NCI-H1092 treated with DMSO at 0.1 percent for 48 hours (cell line): ENCODE results near the gene DACH1.

Experiments
- DNase-seq: peaks from one replicate; lab custom pipeline; 2025; lab: John Stamatoyannopoulos, UW

Gene DACH1

DNA sequence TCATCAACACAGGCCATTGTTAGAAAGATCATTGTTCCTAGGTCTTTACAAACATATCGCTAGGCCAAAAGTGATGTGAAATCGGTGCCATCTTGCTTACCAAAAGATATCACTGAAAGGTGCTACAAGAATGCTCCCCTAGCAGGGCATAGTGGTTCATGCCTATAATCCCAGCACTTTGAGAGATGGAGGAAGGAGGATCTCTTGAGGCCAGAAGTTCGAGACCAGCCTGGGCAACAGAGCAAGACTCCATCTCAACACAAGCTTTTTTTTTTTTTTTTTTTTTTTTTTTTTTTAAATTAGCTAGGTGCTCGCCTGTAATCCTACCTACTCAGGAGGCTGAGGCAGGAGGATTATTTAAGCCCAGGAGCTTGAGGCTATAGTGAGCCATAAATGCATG, 92.1 kb downstream of the DACH1 start:
- no peak for DNase-seq

DNA sequence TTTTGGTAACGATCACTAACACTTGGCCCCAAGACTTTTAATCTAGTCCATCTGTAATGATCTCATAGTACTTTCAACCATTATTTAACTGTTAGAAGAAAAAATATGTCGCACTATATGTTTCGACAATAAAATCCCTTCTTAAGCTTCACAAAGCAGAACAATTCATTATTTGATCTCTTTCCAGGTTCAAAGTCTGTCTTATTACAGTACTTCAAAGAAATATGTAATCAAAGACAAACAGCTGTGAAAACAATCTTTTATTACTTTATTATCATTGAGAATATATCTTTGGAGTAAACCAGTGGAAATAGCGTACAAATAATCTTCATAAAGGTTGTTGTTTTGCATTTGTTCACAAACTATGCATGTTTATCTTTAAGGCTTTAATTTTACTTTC, 93.5 kb downstream of the DACH1 start:
- no peak for DNase-seq

DNA sequence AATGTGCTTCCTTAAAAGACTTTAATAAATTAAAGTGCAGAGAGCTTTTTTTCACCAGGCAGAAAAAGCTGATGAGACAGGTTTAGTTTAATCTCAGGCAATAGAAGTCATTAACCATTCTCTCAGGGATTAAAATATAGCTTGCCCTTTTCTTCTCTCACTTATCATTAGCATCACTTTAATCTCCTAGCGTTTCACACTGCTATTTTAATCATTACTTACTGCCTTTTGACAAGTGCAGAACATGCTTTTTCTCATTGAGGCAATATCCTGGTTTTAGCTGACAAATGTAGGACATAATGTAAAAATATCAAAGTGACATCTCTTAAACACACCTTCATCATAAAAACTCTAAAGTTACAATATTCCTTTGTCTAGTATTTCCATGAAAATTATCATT, 94.6 kb downstream of the DACH1 start:
- no peak for DNase-seq

DNA sequence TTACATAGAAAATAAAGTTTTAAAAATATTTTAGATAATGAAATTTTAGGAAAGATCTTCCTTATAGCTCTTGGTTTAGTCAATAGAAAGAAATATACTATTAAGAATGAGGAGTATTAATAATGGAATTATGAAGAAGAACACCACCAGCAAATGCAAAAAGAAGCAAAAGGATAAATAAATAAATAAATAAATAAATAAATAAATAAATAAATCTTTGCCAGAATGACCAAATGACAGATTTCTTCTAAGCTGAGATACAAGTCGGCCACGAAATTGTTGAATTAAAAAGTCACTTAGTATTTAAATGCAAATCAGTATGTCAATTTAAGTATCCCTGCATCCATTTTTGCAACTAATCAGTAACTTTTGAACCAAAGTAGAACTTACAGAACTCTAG, 95.9 kb downstream of the DACH1 start:
- no peak for DNase-seq

DNA sequence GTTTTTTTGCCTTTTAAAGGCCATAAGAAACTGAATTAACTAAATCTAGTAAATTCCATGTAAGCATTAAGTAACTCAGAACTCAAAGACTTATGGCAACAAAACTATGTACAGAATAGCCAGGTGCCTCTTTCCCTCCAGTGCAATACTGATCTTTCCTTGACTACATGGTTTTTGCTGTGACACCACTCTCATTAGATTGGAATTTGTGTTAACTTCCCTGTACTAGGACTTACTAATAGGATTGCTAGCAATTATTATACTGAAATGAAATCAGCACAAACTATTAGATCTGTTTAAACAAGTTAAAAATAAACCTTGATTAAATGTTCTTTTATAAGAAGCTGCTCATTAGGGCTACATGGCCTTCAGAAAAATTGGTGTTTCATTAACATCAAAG, 96.3 kb downstream of the DACH1 start:
- DNase-seq, result no peak

DNA sequence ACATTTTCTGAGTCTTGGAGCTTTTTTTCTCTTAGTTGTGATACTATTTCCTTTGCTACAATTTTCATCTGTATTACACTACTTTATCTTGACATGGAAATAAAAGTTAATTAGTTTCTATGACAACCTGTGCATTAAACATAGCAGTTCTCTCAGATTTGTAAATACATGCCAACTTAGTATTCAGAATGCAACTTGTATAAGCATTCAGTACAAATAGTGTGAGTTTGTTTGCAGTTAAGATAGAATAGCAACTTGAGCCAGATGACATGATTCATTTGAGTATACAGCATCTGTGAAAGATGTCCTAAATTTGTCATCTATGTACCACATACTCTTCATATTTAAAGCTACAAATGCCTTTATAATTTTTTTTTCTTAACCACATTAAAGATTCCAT, 98.1 kb downstream of the DACH1 start:
- no peak for DNase-seq

DNA sequence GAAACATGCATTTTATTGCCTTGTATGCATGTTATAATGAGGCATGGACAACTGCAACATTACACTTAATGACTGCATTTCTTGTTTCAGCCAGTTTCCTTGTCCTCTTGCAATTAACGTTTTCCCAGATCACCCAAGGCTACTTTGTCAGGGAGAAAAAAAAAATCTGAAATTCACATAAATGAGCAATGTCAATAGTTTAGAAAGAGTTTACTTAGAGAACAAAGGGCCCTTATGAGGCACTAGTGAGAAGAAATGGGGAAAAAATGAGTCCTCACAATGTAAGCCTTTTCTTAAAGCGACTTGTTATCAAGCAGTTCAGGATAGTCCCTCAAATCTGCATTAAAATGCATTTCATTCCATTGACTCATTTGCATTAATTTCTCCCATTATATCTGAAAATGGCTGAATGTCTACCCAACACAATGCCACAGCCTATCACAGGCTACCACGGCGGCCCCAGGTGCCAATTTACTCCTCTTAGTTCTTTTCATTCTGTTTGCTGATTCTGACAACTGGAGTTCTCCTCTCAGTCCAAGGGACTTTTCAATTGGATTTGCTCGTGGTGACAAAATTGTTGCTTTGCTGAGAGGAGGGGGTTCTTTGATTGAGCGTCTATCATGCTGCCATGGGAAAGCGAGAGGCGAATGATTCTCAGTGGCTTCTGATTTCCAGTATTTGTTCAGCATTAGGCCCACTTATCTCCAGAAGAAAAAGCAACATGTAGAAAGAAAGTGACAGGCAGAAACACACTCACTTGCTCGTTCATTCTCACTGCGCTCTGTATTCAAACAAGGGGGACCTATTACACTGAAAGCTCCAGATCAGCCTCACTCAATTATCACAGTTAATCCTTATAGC, 107.1 kb downstream of the DACH1 start:
- peak; percentile 93 for DNase-seq

DNA sequence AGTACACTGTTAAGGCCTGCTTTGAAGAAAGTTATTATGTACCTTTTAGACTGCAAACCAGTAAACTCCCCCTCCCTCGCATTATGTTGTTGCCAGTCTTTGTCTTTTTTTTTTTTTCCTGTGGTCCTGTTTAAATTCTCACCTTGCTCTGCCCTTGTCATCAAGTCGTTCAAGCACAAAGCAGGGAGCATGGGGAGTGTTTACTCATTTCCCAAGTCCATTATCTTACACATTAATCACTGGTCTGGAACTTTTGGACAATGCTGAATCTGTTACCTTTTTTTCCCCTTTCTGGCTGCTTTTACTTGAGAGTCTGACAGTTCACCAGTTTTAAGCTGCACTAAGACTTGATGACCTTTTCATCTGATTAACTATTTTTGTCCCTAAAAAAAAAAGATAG, 108.2 kb downstream of the DACH1 start:
- peak; percentile 55 for DNase-seq

DNA sequence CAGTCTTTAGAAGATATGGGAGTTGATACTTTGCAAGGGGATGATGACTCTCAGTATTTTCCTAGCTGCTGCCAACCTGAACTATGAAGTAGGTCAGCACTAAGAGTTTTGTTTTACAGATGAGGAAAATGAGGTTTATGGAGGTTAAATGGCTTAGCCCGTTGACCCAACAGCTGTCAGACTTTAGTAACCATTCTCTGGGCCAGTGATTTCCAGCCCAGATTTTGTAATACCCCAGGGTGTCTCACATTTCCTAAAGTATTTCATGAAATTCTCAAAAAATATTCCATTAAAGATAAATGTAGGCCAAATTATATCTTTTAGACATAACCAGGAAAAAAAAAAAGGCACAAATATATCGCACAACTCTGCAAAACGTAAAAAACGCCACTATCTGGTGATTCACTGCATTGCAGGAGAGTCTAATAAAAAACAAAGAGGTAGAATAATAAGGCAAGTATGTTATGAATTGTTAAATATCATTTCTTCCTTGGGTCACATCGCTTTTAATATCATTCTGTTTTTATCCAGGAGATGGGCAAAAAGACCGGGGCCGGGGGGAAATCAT, 112.5 kb downstream of the DACH1 start:
- DNase-seq, result no peak

DNA sequence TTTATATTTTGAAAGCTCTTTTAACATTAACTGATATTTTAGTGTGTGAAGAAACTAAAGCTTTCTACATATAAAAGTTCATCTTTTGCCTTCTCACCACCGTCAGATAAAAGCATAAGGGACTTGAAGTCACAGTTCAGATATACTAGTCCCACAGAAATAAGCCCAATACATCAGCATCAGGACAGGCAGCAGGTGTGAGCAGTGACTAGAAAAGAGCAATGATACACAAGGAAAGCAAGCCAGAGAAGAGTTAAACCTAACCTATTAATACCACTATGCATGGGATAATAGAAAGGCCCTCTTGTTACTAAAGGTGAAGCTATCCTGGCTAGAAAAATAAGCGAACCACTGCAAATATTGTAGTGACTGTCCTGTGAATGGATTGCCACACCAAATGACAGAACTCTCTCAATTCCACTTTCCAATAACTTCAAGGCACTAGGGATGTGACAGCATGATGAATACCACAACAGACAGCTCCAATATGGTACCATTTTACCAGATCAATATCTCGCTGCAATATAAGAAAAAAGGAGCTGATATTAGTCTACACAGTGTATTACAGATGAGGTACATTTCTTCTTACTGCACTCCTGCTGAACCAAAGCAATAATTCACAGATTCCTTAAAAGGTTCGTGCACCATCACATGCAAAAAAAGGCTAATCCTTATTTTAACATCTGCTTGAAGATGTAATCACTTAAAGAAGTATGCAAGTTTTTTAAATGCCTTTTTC, 114.1 kb downstream of the DACH1 start:
- no peak for DNase-seq

DNA sequence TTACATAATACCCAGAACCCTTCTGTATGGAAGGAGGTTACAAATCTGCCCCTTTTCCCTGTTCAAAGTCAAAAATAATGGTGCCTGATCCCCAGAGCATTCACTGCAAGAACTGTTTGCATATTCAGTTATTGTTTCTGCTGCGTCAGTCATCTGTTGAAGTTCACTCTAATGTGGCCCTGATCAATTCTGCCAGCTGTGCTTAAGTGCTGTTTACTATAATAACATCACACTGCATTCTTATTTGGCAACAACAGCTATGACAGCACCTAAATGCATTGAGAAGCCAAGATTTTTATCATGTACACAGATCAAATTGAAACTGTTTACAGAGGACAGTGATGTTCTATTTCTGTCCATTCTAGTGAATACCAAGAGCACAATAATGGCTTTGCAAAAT, 115.9 kb downstream of the DACH1 start:
- peak; percentile 90 for DNase-seq

DNA sequence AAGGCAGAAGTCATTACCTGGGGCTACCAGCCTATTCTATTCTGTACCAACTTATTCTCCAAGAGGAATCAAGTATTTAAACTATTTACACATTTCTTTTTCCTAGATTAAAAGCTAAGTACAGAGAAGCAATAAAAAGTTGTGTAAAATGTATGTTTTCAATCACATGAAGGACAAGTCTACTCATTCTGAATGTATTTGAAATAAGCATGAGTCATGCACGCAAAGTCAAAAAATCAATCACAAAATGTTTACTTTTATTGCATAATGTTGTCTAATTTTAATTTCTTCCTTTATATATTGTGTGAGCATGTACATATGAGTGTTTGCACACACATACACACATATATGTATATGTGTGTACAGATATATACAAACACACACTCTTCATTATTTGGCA, 136.7 kb downstream of the DACH1 start:
- DNase-seq, result no peak

DNA sequence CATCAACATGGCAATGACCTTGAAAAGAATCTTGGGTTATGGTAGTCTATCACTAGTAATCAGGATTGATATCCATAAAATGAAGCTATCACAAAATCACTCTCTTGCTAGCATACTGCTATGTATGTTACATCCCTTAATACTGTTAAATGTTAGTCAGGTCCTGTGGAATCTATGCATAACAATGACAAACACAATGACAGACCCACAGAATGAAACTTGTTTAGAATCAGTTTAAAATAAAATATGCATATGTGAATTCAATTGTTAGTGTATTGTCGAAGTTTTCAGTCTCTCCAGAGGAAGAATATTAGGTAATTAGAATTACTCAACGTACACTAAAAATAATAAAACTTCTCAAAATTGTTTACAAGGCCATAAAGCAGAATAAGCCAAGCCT, 137.6 kb downstream of the DACH1 start:
- no peak for DNase-seq

DNA sequence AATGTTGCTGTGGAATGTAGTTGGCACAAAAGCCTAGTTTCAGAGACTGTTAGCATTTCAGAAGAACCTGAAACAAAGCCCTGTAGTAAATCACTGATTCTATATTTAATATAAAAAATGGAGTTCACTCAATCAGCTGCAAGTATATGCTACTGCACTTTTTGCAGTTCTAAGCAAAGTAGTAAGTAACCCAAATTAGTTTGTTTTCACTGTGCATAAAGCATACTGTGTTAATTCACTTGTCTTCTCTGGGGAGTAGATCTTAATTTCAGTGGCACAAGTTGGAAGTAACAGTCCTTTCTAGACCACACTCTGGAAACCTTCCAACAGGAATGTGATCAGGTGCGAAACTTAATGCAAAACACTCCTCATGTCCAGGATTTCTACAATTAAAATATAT, 139.3 kb downstream of the DACH1 start:
- no peak for DNase-seq

DNA sequence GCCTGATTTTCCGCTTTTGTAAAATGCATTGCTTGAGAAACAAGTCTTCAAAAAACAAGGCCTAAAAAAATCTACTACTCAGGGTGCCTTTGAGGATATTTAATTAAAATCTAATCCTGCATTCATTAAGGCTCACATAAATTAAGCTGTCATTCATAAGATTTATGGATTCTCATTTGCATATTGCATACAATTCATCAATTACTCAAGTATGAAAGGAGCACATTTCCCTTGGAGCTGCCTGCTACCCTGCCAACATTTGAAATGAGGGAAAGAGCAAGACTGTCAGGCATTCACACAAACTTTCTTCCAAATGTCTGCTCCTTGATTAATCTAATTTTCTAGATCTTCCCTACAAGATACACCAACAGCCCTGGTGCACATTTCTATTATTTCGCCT, 140.0 kb downstream of the DACH1 start:
- DNase-seq, result no peak

DNA sequence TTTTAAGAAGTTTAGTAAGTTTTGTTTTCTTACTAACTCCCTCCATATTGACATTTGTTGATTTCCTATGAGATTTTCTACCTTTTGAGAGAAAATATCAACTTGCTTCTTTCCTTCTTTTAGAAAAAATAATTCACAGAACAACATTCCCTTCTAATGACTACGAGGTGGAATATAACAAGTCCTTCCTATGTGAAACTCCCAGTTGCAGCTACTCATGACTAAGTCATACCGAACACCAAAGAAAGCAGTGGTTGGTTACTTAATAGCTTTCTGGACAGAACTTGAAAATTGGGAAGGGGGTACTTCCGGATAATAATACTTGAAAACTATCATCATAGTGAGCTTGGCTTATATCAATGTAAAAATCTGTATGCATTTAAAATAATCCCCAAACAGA, 144.8 kb downstream of the DACH1 start:
- DNase-seq, result no peak

DNA sequence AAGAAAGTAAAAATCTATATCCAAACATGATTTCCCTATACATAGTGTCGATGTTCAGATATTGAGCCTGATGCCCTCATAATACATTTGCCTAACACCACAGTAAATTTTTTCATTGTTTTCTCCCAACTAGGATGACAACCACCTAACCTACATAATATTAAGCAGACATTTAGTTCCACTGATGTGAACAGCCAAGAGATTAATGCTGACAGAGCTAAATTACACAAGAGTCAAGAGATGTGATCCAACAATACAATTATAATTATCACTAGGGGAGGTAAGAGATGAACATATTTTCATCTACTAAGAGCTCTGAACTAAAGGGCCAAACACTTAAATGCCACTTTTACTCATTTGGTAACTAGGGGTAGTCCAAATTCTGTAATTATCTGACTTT, 145.9 kb downstream of the DACH1 start:
- no peak for DNase-seq

DNA sequence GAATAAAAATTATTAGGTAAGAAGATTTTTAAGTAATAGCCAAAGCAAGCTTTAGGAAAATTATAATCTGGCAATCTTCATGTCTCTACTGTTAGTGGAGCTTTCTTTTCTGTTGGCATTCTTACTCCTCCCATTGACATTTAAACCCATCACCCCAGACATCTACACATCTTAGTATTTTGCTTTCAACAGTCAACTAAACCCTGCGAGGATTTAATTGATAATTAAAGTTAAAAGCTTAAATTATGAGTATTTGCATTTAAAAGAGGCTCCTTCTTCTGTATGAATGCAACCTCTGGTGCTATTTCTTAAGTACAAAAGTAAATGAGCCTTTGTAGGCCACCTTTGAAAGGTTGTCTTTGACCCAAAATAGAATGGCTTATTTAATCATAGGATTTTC, 148.1 kb downstream of the DACH1 start:
- DNase-seq, result no peak

DNA sequence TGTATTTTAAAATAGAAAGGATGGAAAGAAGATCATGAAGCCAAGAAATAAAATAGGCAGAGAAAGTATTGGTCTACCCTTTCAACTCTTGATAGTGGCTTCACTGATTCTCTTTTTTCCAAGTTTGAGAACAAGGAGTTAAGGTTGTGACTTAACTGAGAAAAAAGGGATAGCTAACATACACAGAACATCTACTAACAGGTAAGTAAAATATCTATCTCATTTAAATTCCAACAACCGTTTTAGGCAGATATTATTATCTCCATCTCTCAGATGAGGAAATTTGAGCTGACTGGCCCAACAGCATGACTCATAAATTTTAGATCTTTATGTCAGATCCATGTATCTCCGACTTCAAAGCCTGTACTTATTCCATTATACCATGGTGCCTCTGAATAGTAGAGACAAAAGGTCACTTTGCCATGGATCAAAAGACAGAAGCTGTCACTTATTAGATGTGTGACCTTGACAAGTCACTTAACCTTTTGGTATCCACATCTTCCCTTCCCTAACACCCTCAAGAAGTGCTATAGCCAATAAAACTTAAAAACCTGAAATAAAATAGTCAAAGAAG, 152.1 kb downstream of the DACH1 start:
- no peak for DNase-seq

DNA sequence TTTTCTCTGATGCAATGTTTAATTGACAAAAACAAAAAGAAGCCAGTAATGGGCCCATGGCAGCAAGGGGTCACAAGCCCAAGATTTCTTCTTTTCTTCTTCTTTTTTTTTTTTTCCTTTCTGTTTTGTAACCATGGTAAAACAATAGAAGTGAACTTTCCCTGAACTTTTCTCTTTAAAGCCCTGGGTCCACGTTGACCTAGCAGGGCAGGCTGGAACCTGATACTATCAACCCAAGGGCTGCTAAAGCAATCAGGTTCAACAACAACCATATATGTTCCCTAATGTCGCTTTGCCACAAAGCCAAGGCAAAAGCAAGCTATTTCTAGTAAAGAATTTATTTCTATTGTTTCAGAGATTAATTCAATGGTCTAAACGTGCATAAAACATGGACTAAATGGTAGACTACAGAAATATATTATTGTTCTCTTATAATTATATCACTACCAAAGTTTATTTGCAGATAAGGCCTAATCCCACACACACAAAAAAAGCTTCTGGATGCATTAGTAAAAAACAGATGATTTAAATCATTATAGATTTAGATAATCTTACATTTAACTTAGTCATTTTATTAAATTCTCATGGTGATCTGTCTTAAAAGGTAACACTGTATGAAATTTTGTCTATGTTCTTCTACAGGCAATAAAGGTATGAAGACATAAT, 153.9 kb downstream of the DACH1 start:
- peak; percentile 9 for DNase-seq

DNA sequence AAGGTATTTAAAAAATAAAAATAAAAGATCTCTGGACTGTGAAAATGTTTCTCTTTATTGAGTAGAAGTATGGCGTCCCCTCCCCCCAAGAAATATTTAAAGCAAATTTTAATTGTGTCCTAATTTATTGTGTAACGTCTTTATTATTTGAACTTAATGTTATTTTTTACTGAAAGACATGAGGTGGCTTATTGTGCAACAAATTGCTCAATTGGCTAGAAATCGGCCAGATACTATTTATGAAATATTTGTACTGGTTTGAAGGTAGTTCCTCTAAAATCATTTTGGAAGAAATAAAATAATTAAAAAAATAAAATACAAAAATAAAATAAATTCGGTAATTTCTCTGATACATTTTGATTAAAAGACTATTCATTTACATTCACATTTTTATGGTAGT, 162.3 kb downstream of the DACH1 start:
- DNase-seq, result no peak

DNA sequence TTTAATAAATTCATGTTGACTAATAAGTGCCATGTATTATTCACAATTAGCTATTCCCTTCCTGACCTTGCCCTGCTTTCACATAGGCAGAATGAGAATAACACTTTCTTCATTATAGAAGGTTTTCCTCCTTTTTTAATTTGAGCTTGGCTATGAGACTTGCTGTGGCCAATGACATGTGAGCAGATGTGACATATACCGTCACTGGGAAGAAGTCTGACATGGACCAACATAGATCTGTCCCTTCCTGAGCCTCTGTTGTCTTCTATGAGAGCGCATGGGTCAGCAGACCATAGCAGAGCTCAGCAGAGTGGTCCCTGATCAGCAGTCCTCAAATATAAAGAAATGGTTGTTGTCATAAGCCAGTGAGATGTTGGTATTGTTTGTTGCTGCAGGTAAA, 163.9 kb downstream of the DACH1 start:
- no peak for DNase-seq
